Astrocyte (in vitro differentiated cells and primary cell): ENCODE measurements around the gene HECW1. TPM values are rescaled to one million over a fixed set of nuclear protein-coding genes. Genes with fewer than 3 reads are reported as not detected.

ENCODE experiments used
- DNase-seq: peaks from one replicate; pipeline ENCODE4 v3.0.0-alpha.2; 2010; ENCODE audit warnings: low read depth
- FAIRE-seq: peaks from 2 replicates; lab custom pipeline; 2011; peaks lifted over from hg19 to GRCh38; lab: Jason Lieb, UNC
- H2AFZ ChIP-seq: 2 replicates; pipeline ENCODE4 v1.6.0; 2012; ENCODE audit warnings: low read depth, low read length, inconsistent platforms
- H3K27ac ChIP-seq: 2 replicates; pipeline ENCODE4 v1.5.1; 2011; ENCODE audit warnings: low read depth, low read length, inconsistent platforms
- H3K27me3 ChIP-seq: 2 replicates; pipeline ENCODE4 v1.6.0; 2011; ENCODE audit warnings: low read length, inconsistent platforms; ENCODE audit not compliant: insufficient read depth
- H3K36me3 ChIP-seq: 2 replicates; pipeline ENCODE4 v1.5.1; 2011; ENCODE audit warnings: low read length, inconsistent platforms; ENCODE audit not compliant: insufficient read depth
- H3K4me1 ChIP-seq: 2 replicates; pipeline ENCODE4 v1.5.1; 2011; ENCODE audit warnings: low read length, inconsistent platforms; ENCODE audit not compliant: insufficient read depth
- H3K4me2 ChIP-seq: 2 replicates; pipeline ENCODE4 v1.6.0; 2012; ENCODE audit warnings: low read length, inconsistent platforms
- H3K4me3 ChIP-seq: 2 replicates; pipeline ENCODE4 v1.5.1; 2011; ENCODE audit warnings: low read depth, mild to moderate bottlenecking, low read length, inconsistent platforms; ENCODE audit not compliant: insufficient read depth
- H3K79me2 ChIP-seq: 2 replicates; pipeline ENCODE4 v1.6.0; 2012; ENCODE audit warnings: mild to moderate bottlenecking, low read length, inconsistent platforms; ENCODE audit not compliant: insufficient read depth
- H3K9ac ChIP-seq: 2 replicates; pipeline ENCODE4 v1.6.0; 2012; ENCODE audit warnings: mild to moderate bottlenecking, low read length, inconsistent platforms
- H3K9me3 ChIP-seq: 2 replicates; pipeline ENCODE4 v1.5.1; 2012; ENCODE audit warnings: low read depth, mild to moderate bottlenecking, low read length, inconsistent platforms; ENCODE audit not compliant: insufficient read depth
- H4K20me1 ChIP-seq: 2 replicates; pipeline ENCODE4 v1.6.0; 2012; ENCODE audit warnings: low read length, inconsistent platforms; ENCODE audit not compliant: insufficient read depth
- H3K27ac Mint-ChIP-seq: one replicate; pipeline ENCODE4 v1.8.0; 2021; ENCODE audit warnings: mild to moderate bottlenecking, mixed read lengths; ENCODE audit not compliant: unreplicated experiment
- H3K27me3 Mint-ChIP-seq: one replicate; pipeline ENCODE4 v1.8.0; 2021; ENCODE audit warnings: low read depth, mixed read lengths; ENCODE audit not compliant: unreplicated experiment
- H3K36me3 Mint-ChIP-seq: one replicate; pipeline ENCODE4 v1.8.0; 2021; ENCODE audit warnings: low read depth, mixed read lengths; ENCODE audit not compliant: unreplicated experiment
- H3K4me1 Mint-ChIP-seq: one replicate; pipeline ENCODE4 v1.8.0; 2021; ENCODE audit warnings: low read depth, mixed read lengths; ENCODE audit not compliant: unreplicated experiment
- H3K4me3 Mint-ChIP-seq: one replicate; pipeline ENCODE4 v1.8.0; 2021; ENCODE audit warnings: mild to moderate bottlenecking, moderate library complexity, mixed read lengths; ENCODE audit not compliant: unreplicated experiment
- H3K9me3 Mint-ChIP-seq: one replicate; pipeline ENCODE4 v1.8.0; 2021; ENCODE audit warnings: mild to moderate bottlenecking, mixed read lengths; ENCODE audit not compliant: unreplicated experiment
- EZH2 ChIP-seq: IDR thresholded peaks from 2 replicates; pipeline ENCODE4 v1.6.1; 2012; ENCODE audit warnings: mild to moderate bottlenecking, low read length, inconsistent platforms; ENCODE audit not compliant: insufficient read depth
- total RNA-seq: library from RNA; stranded (reverse); gene quantifications from 2 replicates; pipeline ENCODE4 v1.2.1, GENCODE V29; 2021
- TF ChIP-seq, protein P1 (sequence below): IDR thresholded peaks from 2 replicates; pipeline ENCODE4 v1.5.1; 2011; ENCODE audit warnings: low read depth, mild to moderate bottlenecking, inconsistent platforms, low read length, moderate library complexity; ENCODE audit not compliant: insufficient read depth

HECW1 gene
- total RNA-seq, 1 donor from 2014 or later: 3.3 TPM

DNA sequence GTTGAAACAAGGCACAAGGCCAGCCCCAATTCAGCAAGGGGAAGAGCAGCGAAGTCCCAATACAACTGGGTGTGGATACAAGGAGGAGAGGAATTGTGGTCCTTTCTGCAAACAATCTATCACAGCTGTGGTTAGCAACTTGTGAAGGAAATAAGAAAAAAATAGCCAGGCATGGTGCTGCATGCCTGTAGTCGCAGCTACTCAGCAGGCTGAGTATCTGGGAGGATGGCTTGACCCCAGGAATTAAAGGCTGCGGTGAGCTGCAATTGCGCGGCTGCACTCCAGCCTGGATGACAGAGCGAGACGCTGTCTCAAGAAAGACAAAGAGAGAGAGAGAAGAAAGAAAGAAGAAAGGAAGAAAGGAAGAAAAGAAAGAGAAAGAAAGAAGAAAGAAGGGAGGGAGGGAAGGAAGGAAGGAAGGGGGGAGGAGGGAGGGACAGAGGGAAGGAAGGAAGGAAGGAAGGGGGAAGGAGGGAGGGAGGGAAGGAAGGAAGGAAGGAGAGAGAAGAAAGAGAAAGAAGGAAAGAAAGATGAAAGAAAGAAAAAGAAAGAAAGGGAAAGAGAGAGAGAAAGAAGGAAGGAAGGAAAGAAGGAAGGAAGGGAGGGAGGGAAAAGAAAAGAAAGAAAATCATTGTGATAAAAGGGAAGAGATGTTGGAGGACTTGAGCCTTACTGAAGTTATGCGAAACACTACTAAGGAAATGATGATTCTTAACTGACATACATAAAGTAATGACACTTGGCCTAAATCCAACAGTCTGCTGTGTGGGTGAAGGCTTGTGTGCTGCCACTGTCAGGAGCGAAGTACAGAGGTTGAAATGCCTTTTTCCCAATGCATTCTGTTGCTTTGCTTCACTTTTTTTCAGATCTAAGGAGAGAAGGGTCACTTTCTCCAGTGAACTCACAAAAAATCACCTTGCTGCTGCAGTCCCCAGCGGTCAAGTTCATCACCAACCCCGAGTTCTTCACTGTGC lies 353.4 kb downstream of the HECW1 start:
- H3K36me3 ChIP-seq: no peaks in the 10 kb centered on the region
- H3K4me1 Mint-ChIP-seq: peaks cover 23% of the 10 kb centered on the region
- DNase-seq (peak; percentile 53), FAIRE-seq (no peak)
- H3K4me3 Mint-ChIP-seq: no peak overlapping the region
- H3K27me3 Mint-ChIP-seq: peaks cover 12% of the 10 kb centered on the region
- H2AFZ ChIP-seq: no peak overlapping the region
- H3K4me3 ChIP-seq: no peak overlapping the region
- no peaks in the 10 kb centered on the region for H3K79me2 ChIP-seq
- H3K4me1 ChIP-seq: peaks cover 11% of the 10 kb centered on the region
- H3K27ac ChIP-seq: no peak overlapping the region
- H3K9ac ChIP-seq: no peak overlapping the region
- no peak overlapping the region for H3K27ac Mint-ChIP-seq
- no peaks in the 10 kb centered on the region for H3K36me3 Mint-ChIP-seq
- H3K27me3 ChIP-seq: peaks cover 2% of the 10 kb centered on the region
- H3K4me2 ChIP-seq: peak overlapping the region; percentile 17
- H3K9me3 ChIP-seq: no peaks in the 10 kb centered on the region
- TF ChIP-seq, protein P1, sequence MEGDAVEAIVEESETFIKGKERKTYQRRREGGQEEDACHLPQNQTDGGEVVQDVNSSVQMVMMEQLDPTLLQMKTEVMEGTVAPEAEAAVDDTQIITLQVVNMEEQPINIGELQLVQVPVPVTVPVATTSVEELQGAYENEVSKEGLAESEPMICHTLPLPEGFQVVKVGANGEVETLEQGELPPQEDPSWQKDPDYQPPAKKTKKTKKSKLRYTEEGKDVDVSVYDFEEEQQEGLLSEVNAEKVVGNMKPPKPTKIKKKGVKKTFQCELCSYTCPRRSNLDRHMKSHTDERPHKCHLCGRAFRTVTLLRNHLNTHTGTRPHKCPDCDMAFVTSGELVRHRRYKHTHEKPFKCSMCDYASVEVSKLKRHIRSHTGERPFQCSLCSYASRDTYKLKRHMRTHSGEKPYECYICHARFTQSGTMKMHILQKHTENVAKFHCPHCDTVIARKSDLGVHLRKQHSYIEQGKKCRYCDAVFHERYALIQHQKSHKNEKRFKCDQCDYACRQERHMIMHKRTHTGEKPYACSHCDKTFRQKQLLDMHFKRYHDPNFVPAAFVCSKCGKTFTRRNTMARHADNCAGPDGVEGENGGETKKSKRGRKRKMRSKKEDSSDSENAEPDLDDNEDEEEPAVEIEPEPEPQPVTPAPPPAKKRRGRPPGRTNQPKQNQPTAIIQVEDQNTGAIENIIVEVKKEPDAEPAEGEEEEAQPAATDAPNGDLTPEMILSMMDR: no peak
- TF ChIP-seq EZH2: no peak
- no peaks in the 10 kb centered on the region for H4K20me1 ChIP-seq
- H3K9me3 Mint-ChIP-seq: no peaks in the 10 kb centered on the region

DNA sequence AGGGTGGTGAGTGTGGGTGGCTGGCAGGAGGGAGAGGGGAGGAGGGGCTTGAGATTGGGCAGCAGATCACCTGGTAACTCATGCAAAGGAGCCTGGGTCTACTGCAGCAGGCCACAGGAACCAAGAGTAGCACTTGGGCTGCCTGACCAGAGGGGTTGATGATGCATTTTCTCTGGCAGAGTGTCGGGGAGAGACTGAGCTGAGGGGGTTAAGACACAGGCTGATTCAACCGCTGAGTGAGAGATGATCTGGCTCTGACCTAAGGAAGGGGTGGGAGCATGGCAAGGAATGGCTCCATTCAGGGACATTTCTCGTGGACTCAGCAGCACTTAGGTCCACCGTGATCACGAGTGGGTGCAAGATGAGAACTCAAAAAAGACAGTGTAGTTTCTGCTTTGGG lies 355.0 kb downstream of the HECW1 start:
- Histone ChIP-seq H3K4me2 (peak overlapping the region; percentile 13), H2AFZ (peak overlapping the region; percentile 27), H3K9ac (no peak overlapping the region), H3K79me2 (no peaks in the 10 kb centered on the region), H3K9me3 (no peaks in the 10 kb centered on the region), H3K27ac (no peak overlapping the region), H3K4me1 (peaks cover 11% of the 10 kb centered on the region), H3K4me3 (no peak overlapping the region), H4K20me1 (no peaks in the 10 kb centered on the region), H3K36me3 (no peaks in the 10 kb centered on the region), H3K27me3 (peaks cover 2% of the 10 kb centered on the region)
- Mint-ChIP-seq H3K4me3 (no peak overlapping the region), H3K4me1 (peaks cover 23% of the 10 kb centered on the region), H3K36me3 (no peaks in the 10 kb centered on the region), H3K27me3 (peaks cover 9% of the 10 kb centered on the region), H3K27ac (peak overlapping the region; percentile 15), H3K9me3 (no peaks in the 10 kb centered on the region)
- TF ChIP-seq, protein P1: no peak
- no peak for TF ChIP-seq EZH2
- peak; percentile 64 for DNase-seq
- FAIRE-seq: no peak

DNA sequence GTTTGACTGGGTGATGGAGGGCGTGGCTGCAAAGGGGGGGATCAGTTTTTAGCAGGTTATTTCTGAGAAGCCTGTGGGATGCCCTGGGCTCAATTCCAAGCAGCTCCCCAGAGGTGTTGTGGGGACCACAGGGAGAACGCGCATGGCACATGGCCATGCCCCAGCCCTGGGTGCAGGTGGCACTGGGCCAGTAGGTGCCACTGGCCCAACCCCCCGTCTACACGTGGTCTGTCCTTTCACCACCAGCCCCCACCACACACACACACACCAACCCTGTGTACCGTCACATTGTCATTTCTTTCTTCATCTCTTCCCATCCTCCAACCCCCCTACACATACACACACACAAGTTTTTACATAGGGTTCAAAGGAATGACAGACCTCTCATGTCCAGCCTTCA lies 355.4 kb downstream of the HECW1 start:
- no peak overlapping the region for H3K27ac ChIP-seq
- H3K9me3 ChIP-seq: no peaks in the 10 kb centered on the region
- no peaks in the 10 kb centered on the region for H3K9me3 Mint-ChIP-seq
- H3K79me2 ChIP-seq: no peaks in the 10 kb centered on the region
- peaks cover 11% of the 10 kb centered on the region for H3K4me1 ChIP-seq
- H3K36me3 ChIP-seq: no peaks in the 10 kb centered on the region
- H4K20me1 ChIP-seq: no peaks in the 10 kb centered on the region
- no peak for TF ChIP-seq EZH2
- TF ChIP-seq, protein P1: no peak
- no peaks in the 10 kb centered on the region for H3K36me3 Mint-ChIP-seq
- no peak overlapping the region for H3K4me3 Mint-ChIP-seq
- DNase-seq (no peak), FAIRE-seq (no peak)
- peaks cover 6% of the 10 kb centered on the region for H3K27me3 Mint-ChIP-seq
- H3K27ac Mint-ChIP-seq: peak overlapping the region; percentile 15
- H2AFZ ChIP-seq: no peak overlapping the region
- no peak overlapping the region for H3K4me3 ChIP-seq
- H3K9ac ChIP-seq: no peak overlapping the region
- H3K27me3 ChIP-seq: peaks cover 2% of the 10 kb centered on the region
- H3K4me1 Mint-ChIP-seq: peaks cover 23% of the 10 kb centered on the region
- H3K4me2 ChIP-seq: peak overlapping the region; percentile 13
